HG02885 (cell line): ENCODE data around the gene FSTL4.

Experiments used
- ATAC-seq: cut with Tn5 transposase; IDR thresholded peaks from one replicate; pipeline ENCODE4 v1.9.1; 2021; ENCODE audit warnings: mild to moderate bottlenecking; ENCODE audit not compliant: unreplicated experiment, poor library complexity

Gene FSTL4

DNA sequence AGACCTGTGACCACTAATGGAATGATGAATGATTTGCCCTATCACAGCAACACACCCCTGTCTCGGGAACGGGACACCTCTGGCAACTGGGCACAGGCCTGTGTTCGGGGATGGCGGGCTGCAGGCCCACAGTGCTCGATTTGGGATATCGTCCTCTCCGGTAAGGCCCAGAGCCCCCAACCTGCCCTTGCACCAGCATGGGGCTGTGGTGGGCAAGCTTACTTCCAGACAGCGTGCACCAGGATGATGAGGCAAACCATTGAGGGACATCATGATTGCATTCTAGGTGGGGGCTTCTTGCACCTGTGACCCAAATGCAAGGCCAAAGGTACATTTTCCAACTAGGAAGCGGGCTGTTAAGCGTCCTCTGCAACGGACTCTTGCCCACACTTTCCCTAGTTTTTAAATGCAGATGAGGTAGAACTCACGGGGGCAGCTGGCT, 275.4 kb downstream of the FSTL4 start:
- no peak for ATAC-seq

DNA sequence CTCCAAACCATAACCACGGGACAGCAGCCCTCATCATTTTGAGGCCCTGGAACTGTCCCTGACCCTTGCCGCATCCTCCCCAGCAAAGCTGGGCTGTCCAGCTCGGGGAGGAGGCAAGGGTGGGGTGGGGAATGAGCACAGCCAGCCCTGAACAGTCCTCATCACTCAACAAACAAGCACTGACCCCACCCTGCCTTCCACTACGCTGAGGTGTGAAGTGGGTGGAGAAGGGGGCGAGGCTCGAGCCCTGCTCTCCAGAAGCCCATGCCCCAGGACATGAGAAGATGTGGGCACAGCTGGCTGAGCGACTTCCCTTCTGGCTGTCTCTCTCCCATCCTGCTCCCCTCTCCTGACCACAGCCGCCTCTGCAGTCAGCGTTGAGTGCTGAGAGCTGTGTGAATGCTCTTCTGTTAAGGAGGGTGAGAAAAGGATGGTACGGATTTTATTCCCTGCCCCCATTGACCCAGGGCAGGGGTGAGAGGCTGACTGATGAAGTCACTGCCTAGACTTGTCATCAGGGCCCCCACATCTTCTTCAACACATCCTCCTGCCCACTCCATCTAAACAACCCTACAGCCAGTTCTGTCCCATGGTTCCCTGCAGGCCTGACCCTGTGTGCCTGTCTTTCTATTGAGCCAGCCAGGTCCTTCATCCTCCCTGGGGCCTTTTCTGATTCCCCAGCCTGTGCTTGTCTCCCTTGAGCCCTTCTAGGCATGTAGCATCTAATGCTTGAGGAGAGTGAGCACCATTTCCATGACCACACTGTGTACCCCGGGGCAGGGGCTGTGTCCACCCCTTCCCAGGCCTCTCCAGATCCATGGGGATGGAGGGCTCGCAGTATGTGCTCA, 276.0 kb downstream of the FSTL4 start:
- ATAC-seq, result no peak

DNA sequence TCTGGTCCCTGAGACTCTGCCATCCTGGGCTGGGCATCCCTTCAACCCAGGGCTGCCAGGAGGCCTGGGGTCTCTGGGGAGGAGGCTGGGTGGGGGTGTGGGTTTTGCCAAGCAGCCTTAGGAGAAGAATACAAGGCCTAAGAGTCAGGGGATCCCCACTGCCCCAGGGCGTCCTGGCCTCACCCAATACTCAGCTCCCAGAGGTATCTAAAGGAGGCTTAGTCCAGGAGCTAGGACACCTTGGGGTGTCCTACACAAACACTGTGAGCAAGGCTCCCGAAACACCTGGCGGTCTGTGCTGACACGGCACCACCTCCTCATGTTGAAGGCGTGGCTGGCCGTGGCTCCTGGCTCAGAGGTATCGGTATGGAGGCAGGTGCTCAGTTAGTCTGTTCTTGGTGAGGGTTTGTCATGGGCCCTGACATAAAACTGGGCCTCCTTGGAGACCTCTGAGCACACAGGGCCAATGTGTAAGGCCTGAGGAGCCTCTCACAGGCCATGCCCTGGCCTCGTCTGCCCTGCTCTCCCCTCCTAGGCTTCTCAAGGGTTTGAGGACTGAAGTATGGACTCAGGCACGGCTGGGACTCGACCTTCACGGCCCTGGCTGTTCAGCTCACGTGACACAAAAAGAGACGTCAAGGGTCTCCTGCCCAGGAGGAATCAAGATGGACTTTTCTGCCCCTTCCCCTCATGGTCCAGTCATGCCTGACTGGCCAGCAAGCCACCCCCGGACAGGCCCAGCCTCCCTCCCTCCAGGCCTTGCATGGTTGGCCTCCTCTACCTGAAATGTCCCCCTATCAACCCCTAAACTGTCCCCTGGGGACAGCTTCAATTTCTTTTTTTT, 277.3 kb downstream of the FSTL4 start:
- ATAC-seq, result no peak

DNA sequence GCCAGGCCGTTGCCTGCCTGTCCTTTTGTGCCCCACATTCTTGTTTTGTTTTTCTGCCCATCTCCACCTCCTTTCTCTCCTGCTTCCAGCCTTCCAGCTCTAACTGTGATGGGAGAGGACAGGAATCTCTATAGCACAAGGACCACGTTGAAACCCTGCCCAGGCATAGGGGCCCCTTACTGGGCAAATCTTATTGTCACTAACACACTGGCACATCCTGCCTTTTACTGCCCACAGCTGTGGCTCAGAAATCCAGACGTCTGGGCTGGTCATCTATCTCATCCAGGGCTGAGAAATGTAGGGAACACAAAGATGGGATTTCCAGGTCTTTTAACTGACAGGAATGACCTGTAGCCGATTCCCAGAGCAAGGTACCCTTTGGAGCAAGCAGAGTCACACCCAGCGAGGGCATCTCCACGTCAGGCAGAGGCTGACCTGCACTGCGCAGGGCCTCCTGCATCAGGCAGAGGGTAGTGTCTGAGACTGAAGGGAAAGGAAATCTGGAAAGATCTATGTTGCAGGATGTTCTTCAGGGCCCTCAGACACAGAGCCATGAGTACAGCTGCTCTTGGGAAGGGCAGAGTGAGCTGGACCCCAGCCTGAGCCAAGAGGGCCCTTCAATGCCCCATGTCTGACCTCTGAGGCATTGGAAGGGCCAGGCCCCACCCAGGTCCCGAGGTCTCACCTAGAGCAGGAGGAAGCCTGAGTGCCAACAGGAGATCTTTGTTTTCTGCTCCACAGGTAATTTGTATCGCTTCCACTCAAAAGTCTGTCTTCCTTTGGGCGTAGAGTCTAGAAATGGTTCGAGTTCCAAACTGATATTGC, 278.8 kb downstream of the FSTL4 start:
- no peak for ATAC-seq

DNA sequence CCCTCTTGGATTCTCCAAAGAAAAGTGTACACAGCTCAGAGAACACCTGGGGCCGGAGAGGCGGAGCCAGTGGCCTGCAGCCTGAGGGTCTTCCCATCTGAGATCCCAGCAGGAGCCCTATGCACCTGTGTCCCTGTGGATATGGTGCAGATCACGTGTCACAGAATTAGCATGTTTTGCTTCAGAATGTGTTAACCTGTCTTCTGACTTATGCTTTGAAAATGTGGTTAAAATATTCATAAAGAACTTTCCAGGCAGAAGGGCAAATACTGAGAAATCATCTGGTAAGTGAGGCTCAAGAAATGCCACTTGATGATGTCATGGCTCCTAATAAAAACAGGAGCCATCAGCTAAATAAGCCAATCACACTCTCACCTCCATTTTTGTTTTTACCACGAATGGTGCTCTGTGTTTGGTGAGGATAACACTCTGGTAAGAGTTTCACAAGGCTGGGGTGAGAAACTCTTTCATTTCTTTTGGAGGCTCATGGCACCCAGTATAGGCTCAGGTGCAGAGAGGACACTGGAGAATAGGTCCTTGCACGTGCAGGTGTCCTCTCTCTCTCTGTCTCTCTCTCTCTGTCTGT, 279.8 kb downstream of the FSTL4 start:
- no peak for ATAC-seq

DNA sequence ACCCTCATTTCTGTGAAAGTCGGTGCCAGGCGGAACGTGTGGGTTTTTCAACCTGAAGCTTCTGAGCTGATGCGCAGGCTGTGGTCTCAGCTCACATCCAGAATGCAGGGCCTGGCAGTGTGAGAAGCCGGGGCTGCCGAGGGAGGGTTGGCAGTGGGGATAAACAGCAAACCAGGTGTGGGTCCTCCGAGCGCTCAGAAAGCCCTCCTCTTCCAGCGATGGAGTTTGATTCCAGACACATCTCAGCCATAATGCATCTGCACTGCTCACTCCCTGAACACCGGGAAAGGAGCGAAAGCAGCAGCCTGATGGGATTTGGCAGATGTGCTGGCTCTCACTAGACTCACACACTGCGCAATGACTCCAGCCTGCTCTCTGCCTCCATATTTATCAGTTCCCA, 280.4 kb downstream of the FSTL4 start:
- no peak for ATAC-seq

DNA sequence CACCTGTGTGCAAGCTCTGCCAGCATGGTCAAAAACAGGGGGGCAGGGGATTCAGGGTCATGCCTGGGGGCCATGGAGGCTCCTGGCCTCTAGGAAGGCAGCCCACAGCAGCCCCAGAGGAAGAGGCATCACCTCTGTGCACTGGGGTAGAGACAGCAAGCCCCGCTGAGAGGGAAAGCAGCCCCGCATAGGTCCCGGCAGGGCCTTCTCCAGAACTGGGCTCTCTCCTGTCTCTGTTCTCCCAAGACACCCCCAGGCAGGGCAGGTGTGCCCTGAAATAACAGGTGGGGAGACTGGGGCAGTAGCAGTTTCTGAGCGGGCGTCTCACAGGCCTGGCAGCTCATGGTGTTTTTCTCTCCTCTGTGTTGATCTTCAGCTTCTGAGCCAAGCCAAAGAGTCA, 281.4 kb downstream of the FSTL4 start:
- no peak for ATAC-seq

DNA sequence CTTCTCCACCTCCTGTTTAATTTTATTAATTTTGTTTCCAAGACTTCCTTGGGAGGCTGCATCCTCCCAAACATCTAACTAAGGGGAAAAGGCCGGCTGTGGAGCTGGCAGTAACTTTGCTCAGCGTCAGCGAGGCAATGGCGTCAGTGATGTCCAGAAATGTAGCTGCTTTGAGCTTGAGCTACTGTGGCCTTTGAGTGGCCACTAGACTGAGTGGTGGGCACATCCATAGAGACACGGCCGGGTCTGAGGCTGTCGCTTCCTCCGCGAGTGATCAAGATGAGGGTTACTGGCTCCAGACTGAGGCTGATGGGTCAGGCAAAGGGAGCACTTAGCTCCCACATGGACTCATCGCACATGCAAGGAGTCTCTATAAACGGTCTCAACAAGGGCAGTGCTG, 283.5 kb downstream of the FSTL4 start:
- ATAC-seq, result no peak

DNA sequence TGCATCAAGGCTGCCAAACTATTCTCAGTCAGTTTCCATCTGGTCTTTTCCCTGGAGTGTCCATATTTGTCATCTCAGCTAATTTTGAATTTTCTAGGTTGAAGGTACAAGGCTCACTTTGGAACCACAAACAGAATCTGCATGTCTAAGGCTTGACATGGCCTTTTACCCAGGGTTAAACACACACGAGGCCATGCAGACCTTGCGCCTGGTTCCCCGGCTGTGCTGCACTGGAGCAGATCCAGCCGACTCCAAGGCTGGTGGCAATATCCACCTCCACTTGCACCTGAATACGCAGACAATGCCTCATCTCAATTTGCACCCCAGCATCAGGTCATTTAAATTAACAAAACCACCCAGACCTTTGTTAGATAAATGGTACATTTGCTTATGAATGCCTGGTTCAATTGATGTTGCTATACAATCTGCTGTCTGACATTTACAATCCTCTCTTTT, 284.4 kb downstream of the FSTL4 start:
- ATAC-seq, result no peak

DNA sequence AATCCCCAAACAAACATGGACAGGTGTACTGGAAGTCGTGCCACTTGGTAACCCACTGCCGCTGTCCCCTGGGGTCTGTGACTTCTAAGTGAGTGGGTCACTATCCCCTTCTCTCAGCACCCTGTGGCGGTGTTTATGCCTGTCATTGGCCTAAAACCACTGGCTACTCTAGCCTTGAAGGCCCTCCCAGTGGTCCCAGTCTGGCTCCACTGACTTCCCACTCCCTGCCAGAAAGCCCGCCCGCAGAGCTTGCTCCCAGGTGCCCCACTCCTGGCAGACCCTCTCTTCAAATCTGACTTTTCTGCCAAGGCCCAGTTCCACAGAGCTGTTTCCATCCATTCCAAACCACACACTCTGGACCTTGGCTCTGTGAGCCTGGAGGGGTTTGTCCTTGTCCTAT, 286.0 kb downstream of the FSTL4 start:
- no peak for ATAC-seq

DNA sequence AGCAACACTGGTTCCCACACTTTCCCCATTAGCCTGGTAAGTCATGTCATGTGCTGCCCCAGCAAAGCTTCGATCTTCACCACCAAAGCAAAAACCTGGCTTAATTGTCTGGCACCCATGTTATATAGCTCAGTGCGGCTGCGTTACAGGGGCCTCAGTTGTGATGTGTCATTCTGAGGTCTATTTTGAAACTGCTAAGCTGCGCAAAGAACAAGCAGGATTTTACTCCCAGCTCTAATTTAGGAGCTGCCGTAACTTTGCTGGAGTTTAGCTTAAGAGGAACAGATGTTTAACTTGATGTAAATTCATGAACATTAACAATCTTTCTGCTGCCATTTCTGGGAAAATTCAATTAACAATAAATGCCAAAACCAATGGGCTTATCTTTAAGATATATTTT, 286.5 kb downstream of the FSTL4 start:
- ATAC-seq, result no peak

DNA sequence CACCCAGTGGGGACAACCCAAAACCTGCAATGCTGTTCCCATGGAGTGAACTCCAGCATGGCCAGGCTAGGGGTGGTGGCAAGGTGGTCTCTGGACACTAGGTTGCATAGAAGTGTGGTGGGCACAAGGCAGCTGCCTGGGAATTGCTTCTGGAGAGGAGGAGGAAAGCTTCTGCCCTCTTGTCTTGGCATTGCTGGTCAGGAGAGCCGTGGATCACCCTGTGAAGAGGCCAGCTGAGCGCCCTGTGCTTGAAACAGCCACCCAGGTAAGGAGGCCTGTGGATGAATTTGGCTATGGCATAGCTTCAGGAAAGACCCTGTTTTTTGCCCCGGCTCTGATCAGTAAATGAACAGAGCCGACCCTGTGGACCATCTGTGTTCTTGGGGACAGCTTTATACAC, 287.4 kb downstream of the FSTL4 start:
- no peak for ATAC-seq

DNA sequence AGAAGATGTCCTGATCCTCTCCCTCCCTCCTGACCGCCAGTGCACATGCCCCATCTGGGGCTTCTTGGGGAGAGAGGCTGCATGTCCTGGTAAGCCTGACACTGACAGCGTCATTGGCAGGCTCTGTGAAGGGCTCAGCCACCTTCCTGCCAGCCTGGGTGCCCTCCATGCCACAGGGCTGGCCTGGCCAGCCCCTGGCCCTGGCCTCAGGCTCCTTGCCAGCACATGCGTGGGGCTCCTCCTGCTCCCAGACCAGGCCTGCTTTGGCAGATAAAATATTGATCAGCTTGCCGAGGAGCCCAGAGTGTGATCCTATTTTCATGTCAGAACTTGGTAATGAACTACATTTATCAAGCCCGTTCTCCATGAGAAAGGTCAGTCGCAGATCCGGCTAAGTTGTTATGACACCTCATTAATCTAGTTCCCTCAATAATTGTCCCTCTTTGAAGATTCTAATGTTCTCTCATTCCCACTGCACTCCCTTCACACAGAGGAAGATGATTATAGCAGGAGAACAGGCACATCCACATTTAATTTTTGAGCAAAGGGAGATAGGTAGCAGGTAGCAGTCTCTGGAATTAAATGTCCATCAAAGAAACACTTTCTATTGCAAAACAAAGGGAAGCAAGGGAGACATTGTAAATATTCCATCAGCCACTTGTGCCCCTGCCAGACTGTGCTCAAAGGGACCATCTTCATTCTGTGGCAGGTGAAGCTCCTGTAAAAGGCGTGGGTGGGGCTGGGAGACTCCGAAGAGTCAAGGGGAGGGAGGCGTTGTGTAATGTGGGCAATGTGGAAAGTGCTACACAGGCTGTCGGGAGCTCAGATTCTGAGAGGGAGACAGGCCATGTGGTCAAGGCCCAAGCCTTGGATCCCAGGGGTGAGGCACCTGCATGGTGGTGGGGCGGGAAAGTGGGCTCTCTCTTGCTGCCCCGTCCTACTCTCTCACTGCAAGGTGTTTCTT, 288.6 kb downstream of the FSTL4 start:
- no peak for ATAC-seq

DNA sequence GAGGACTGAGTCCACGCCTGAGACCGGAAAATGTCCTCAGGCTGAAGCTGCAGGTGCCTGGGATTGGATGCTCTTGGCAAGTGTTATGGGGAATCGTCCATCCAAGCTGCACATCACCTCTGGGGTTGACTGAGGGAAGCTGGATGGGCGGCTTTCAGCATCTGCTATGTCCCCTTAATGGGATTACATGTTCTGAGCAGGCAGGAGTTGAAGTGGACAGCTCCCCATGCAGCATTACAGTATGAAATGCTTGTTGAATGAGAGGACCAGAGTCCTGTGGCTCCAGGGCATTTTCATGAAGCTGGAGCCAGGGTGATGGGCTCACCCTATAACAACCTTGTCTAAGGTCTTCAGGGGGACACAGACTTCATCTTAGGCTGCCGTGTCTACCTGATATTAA, 289.6 kb downstream of the FSTL4 start:
- ATAC-seq, result no peak

DNA sequence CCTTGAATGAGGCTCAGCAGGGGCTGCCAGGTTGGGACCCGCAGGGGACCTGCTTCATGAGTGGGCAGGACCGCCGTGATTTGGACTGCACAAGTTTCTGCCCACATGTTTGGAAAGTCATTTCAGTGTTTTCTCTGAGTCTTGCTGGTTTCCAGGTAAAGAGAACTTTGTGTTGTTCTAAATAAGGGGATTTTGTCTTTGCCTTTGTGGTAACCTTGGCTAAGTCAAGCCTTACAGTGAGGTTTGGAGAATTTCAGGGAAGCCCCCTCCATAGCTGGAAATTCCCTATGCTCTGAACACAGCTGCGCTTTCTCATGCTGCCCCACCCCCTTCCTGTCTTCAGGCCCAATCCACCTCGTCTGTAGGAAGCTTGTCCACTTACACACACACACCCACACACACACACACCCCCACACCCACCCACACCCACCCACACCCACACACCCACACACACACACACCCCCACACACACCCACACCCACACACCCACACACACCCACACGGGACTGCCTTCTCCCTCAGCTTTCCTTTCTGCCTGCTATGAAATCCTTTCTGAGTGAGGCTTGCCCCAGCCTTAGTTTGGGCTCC, 290.4 kb downstream of the FSTL4 start:
- ATAC-seq, result no peak

DNA sequence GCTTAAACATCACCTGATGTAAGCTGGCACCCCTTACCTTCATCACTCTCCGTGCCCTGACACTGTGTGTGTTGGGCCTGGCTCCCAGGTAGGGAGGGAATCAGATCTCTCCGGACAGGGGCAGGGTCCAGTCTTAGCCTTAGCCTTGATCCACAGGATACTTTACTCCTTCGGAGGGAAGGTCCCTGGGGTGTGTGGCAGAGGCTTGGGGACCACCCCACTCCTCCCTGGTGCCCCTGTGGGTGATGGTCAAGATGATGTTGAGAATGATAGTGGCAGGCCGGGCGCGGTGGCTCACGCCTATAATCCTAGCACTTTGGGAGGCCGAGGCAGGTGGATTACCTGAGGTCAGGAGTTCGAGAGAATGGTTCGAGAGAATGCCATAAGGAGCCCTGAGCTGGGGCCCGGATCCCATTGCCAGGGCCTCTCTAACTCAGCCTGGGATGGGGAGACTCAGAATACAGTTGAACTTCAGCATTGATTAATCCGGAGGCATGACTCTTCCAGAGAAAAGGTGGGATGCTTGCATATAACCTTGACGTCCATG, 291.0 kb downstream of the FSTL4 start:
- no peak for ATAC-seq

DNA sequence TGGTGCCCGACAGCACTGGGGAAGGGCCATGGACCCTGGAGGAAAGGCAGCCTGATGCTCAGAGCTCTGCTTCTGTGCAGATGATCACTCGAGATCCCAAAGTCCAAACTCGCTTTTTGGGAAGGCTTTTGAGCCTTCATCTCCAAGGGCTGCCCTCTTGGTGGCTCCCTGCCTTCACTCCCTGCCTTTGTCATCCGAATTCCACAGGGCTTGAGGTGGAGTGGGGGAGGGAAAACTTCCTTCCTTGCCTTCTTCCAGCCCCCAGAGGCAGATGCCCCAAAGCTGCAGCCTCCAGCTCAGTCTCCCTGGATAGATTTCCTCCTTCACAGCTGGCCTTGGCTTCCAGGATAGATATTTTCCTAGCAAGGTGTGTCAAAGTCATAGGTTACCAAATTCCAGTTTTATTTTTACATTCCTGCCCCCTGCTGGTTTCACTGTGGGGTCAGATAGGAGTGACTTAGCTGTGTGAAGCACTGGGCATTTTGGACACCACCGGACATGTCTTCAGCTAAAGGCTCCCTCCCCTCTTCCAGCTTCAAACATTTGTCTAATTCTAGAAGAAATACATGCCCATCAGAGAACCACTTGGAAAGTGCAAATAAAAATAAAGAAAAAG, 292.3 kb downstream of the FSTL4 start:
- ATAC-seq, result no peak

DNA sequence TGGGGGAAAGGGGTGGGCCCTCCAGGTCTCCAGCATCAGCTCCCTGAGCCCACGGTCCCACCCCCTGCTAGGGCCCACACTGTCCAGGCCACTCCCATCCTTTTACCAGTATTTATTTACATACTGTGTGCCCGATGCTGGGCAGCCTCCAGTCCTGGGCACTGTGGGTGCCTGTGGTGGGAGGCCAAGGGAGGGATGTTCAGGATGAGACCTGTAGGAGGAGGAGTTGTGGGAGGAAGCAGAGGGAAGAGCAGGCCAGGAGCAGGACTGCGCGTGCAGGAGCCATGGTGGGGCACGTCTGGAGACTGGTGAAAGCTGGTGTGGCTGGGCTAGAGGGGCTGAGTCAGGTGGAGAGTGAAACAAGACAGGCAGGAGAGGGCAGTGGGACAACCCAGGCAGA, 293.1 kb downstream of the FSTL4 start:
- ATAC-seq, result no peak
